Adrenal gland (tissue), 12 donors: ENCODE data around the gene CDH10. TPM values are rescaled to one million over a fixed set of nuclear protein-coding genes. Genes with fewer than 3 reads are reported as not detected.
A peak's percentile ranks its signal among the peaks of the same experiment; 100 is the strongest.

Source experiments
- DNase-seq, 7 donors: peaks; one replicate each; pipeline ENCODE4 v3.0.0-alpha.2; 2019 to 2020
- H3K27ac ChIP-seq, 5 donors: fragments of 200-600 bp; sonication (generic) in 4 of 5; 1 replicate in 3 of 5; 2 replicates in 2 of 5; pipeline versions ENCODE4 v1.5.1 to v1.8.0; 2016 to 2020; ENCODE audit warnings: mild to moderate bottlenecking in 1 of 5
- H3K27me3 ChIP-seq: fragments of 200-600 bp; 2 replicates; pipeline ENCODE4 v1.8.0; 2021
- H3K36me3 ChIP-seq, 2 donors: fragments of 200-600 bp; replicated peaks in 1 of 2; 1 replicate in 1 of 2; 2 replicates in 1 of 2; pipeline versions ENCODE4 v1.5.1 to v1.8.0; 2018 to 2022
- H3K4me1 ChIP-seq, 2 donors: fragments of 200-600 bp; replicated peaks in 1 of 2; 1 replicate in 1 of 2; 2 replicates in 1 of 2; pipeline versions ENCODE4 v1.5.1 to v1.8.0; 2018 to 2021
- H3K4me3 ChIP-seq, 4 donors: fragments of 200-600 bp; sonication (generic) in 3 of 4; one replicate each; pipeline ENCODE4 v1.5.1; 2016 to 2018
- H3K9me3 ChIP-seq, 3 donors: fragments of 200-600 bp; sonication (generic) in 1 of 3; replicated peaks in 1 of 3; 1 replicate in 2 of 3; 2 replicates in 1 of 3; pipeline versions ENCODE4 v1.5.1 to v1.8.0; 2016 to 2021
- CTCF ChIP-seq, 6 experiments: fragments of 450-650 bp in 4 of 6; fragments of 200-600 bp in 2 of 6; sonication (generic) in 1 of 6; IDR thresholded peaks; 1 replicate in 5 of 6; 2 replicates in 1 of 6; pipeline versions ENCODE4 v1.5.1 to v1.8.0; 2016 to 2021; ENCODE audit warnings: antibody characterized with exemption in 6 of 6, mild to moderate bottlenecking in 2 of 6, moderate library complexity in 1 of 6
- POLR2A ChIP-seq, 2 donors: fragments of 450-650 bp; IDR thresholded peaks; one replicate each; pipeline ENCODE4 v1.6.1; 2017; ENCODE audit warnings: antibody characterized with exemption in 2 of 2, mild to moderate bottlenecking in 2 of 2, moderate library complexity in 1 of 2
- WGBS, 4 donors: extraction: QIAGEN DNeasy Blood & Tissue Kit in 2 of 4; methylation state at CpG; one replicate each; pipeline versions ENCODE4 v1.1.5 to v1.1.7; 2013 to 2017; 5-methylcytosine and 5-hydroxymethylcytosine counted together
- intact Hi-C, 2 donors: fragments of 100-400 bp; cut with DNase I; formaldehyde crosslinking; loops; one replicate each; pipeline versions ENCODE4 v1.14.1 to v1.15.0; 2022 to 2023
- polyA plus RNA-seq, 3 donors: library from polyadenylated mRNA; stranded (reverse); fragments of 200-250 nt in 2 of 3; fragments of 350-450 nt in 1 of 3; fragmentation: Illumina TruSeq in 1 of 3; extraction: RNeasy Lipid Tissue Mini Kit (QIAGEN cat#74804) in 1 of 3; gene quantifications; one replicate each; pipeline ENCODE4 v1.2.3, GENCODE V29; 2013 to 2014
- total RNA-seq, 9 donors: library from RNA; depleted of rRNA in 4 of 9; stranded (reverse); fragments of >200 nt in 4 of 9; fragments of 120-200 nt in 1 of 9; fragmentation: NEBNext Ultra II Directional in 1 of 9; extraction: Animal tissue kit (Norgen Biotek cat#: 25700) in 1 of 9; gene quantifications; one replicate each; pipeline versions ENCODE4 v1.1.0 to v1.2.4, GENCODE V29; 2013 to 2023
- donor health status: healthy with polysubstance abuse.
- donor health status: Bipolar disorder and iron deficiency.
- donor health status: DM: yes; HTN: yes; CAD: no.
- donor health status: DM: no; HTN: no; CAD: no.
- donor health status: DM: no; HTN: no; CAD: no.
- donor health status: DM: yes; HTN: yes; CAD: no.

Gene CDH10
- total and polyA plus RNA-seq, 12 donors = 0.15 to 4.4 (median 1.2) TPM; not detected in 2

DNA sequence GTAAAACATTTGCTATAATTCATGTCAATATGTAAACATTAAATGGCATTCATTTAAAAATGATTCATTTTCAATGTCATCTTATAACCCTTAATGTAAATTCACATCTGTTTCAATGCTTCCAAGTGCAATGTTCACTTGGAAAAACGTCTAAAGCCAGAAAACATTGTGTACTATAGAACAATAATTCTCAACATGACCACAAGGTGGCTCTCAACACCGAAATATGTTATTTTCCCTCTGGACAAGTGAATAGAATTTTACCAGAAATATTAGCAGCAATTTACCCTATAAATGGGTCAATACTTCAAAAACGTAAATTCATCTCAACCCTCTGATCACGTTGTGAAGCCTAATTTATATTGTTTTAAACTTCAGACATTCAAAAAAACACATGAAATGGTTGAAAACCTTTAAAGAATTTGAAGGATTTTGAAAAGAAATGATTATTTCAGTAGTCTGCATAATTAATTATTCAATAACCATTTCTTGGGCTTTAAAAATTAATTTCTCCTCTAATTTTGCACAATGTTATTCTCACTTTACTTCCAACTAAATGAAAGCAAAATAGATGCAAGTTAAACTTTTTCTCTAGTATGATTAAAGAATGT lies 11.0 kb downstream of the CDH10 start:
- Histone ChIP-seq H3K4me1 (no peaks in the 10 kb centered on the region), H3K36me3 (no peaks in the 10 kb centered on the region), H3K9me3 (no peaks in the 10 kb centered on the region), H3K27ac (no peak overlapping the region), H3K4me3 (no peak overlapping the region), H3K27me3 (no peaks in the 10 kb centered on the region)
- intact Hi-C loops = no loop called here
- TF ChIP-seq CTCF (IDR thresholded peaks at IDR 0.05) = peak; percentile 40 to 72 (median 58)
- TF ChIP-seq POLR2A (IDR thresholded peaks at IDR 0.05) = no peak
- peak in 1 of 7 donors; percentile 2 for DNase-seq
- 1 to 3% (median 1%) methylated on average over 4 of the region's 4 CpGs for WGBS, 4 donors

- no peaks in the 10 kb centered on the region for H3K36me3 ChIP-seq
- no peak overlapping the region for H3K4me3 ChIP-seq
- no peak overlapping the region for H3K27ac ChIP-seq
- H3K4me1 ChIP-seq = no peaks in the 10 kb centered on the region
- no peaks in the 10 kb centered on the region for H3K27me3 ChIP-seq
- intact Hi-C loops = no loop called here
- no peak for DNase-seq
- TF ChIP-seq CTCF (IDR thresholded peaks at IDR 0.05) (no peak), POLR2A (IDR thresholded peaks at IDR 0.05) (no peak)
- H3K9me3 ChIP-seq = no peaks in the 10 kb centered on the region
Observed at GRCh38 chr5:24632353-24632752, 12.4 kb downstream of the CDH10 start.

DNA sequence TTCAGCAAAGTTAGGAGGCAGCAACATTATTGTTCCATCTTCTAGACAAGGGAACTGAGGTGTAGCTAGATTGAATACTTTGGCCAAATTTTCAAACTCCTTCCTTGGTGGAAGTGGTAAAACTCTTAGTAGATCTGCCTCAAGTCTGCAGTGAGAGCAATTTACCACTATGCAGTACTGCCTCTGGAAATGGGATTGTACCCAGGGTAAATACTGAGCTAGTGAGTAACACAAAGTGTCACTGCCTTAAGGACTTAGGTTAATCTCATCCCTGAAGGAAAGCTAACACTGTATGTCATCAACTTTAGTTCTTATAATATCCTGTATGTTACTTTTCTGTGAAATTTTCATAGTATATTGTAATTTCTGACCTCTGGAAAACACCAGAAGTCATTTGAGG lies 13.9 kb downstream of the CDH10 start:
- DNase-seq = no peak
- Histone ChIP-seq H3K27ac (no peak overlapping the region), H3K4me1 (no peaks in the 10 kb centered on the region), H3K9me3 (no peaks in the 10 kb centered on the region), H3K4me3 (no peak overlapping the region), H3K36me3 (no peaks in the 10 kb centered on the region), H3K27me3 (no peaks in the 10 kb centered on the region)
- TF ChIP-seq CTCF (IDR thresholded peaks at IDR 0.05) (no peak), POLR2A (IDR thresholded peaks at IDR 0.05) (no peak)
- intact Hi-C loops = no loop called here

DNA sequence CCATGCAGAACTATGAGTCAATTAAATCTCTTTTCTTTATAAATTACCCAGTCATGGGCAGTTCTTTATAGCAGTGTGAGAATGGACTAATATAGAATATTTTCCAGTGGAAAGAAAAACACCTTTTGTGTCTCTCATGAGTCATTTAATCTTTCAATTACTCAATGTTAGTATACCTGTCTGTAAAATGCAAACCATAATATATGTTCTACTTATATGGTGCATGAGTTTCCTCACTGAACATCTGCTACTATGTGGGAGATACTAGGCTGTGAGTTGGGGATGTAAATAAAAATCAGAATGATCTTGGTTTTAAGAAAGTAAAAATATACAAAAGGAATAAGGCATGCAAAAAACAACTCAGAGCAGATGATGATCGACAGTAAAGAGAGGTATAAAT lies 15.0 kb downstream of the CDH10 start:
- DNase-seq = no peak
- Histone ChIP-seq H3K4me3 (no peak overlapping the region), H3K4me1 (no peaks in the 10 kb centered on the region), H3K9me3 (no peaks in the 10 kb centered on the region), H3K27ac (no peak overlapping the region), H3K36me3 (no peaks in the 10 kb centered on the region), H3K27me3 (no peaks in the 10 kb centered on the region)
- intact Hi-C loops = no loop called here
- 80 to 89% (median 84%) methylated on average over 1 of the region's 1 CpG for WGBS, 4 donors
- TF ChIP-seq CTCF (IDR thresholded peaks at IDR 0.05) (no peak), POLR2A (IDR thresholded peaks at IDR 0.05) (no peak)
